Transverse colon (tissue), 4 donors: ENCODE measurements around the gene ILKAP. TPM values are rescaled to one million over a fixed set of nuclear protein-coding genes. Genes with fewer than 3 reads are reported as not detected.
A peak's percentile ranks its signal among the peaks of the same experiment; 100 is the strongest.

ENCODE experiments used
- DNase-seq: peaks from one replicate; pipeline ENCODE4 v3.0.0-alpha.2; 2019
- H3K27ac ChIP-seq, 4 donors: fragments of 200-600 bp; sonication (generic); 2 replicates each; pipeline ENCODE4 v1.5.1; 2016 to 2018; ENCODE audit warnings: inconsistent platforms in 4 of 4
- H3K27me3 ChIP-seq: fragments of 200-600 bp; sonication (generic); 2 replicates; pipeline ENCODE4 v1.5.1; 2017; ENCODE audit warnings: inconsistent platforms
- H3K36me3 ChIP-seq, 4 donors: fragments of 200-600 bp; sonication (generic); 2 replicates each; pipeline ENCODE4 v1.5.1; 2017 to 2019; ENCODE audit warnings: inconsistent platforms in 4 of 4
- H3K4me1 ChIP-seq, 4 donors: fragments of 200-600 bp; sonication (generic); 2 replicates each; pipeline ENCODE4 v1.5.1; 2017 to 2020; ENCODE audit warnings: inconsistent platforms in 4 of 4
- H3K4me3 ChIP-seq, 4 donors: fragments of 200-600 bp; sonication (generic); 1 replicate in 1 of 4; 2 replicates in 3 of 4; pipeline versions ENCODE4 v1.5.1 to v1.6.1; 2017 to 2019; ENCODE audit warnings: inconsistent platforms in 4 of 4
- H3K9me3 ChIP-seq, 2 donors: fragments of 200-600 bp; sonication (generic); 2 replicates each; pipeline ENCODE4 v1.5.1; 2017 to 2019; ENCODE audit warnings: inconsistent platforms in 2 of 2
- CTCF ChIP-seq, 5 experiments: fragments of 200-600 bp in 3 of 5; fragments of 450-650 bp in 2 of 5; sonication (generic) in 3 of 5; IDR thresholded peaks; 1 replicate in 2 of 5; 2 replicates in 3 of 5; pipeline ENCODE4 v1.5.1; 2016 to 2017; ENCODE audit warnings: antibody characterized with exemption in 5 of 5, inconsistent platforms in 3 of 5, mild to moderate bottlenecking in 2 of 5, moderate library complexity in 1 of 5
- EP300 ChIP-seq: sonication (generic); formaldehyde crosslinking; IDR thresholded peaks from one replicate; pipeline ENCODE4 v1.6.1; 2017; ENCODE audit warnings: antibody characterized with exemption, low read depth
- POLR2A ChIP-seq: fragments of 450-650 bp; IDR thresholded peaks from one replicate; pipeline ENCODE4 v1.6.1; 2016; ENCODE audit warnings: antibody characterized with exemption, mild to moderate bottlenecking, moderate library complexity
- POLR2AphosphoS5 ChIP-seq, 3 donors: sonication (generic); formaldehyde crosslinking; IDR thresholded peaks; one replicate each; pipeline ENCODE4 v1.6.1; 2016; ENCODE audit warnings: antibody characterized with exemption in 3 of 3
- WGBS, 2 donors: methylation state at CpG; one replicate each; pipeline ENCODE4 v1.1.5; 2018; ENCODE audit warnings: low coverage in 1 of 2; 5-methylcytosine and 5-hydroxymethylcytosine counted together
- in situ Hi-C, 4 donors: fragments of 200-750 bp; cut with MboI; loops; one replicate each; pipeline versions ENCODE4 v1.15.0 to v1.15.1; 2017; ENCODE audit warnings: low sequenced_read_pairs in 3 of 4, low pct_ligation_motif_present in 1 of 4, low pct_unique_long_range_greater_than_20kb in 1 of 4
- intact Hi-C: fragments of 100-400 bp; cut with DNase I; formaldehyde crosslinking; loops from one replicate; pipeline ENCODE4 v1.15.1; 2023; ENCODE audit warnings: low total_unique reads
- total RNA-seq, 4 donors: library from RNA; depleted of rRNA; stranded (reverse); fragments of >200 nt; gene quantifications; one replicate each; pipeline ENCODE4 v1.1.0, GENCODE V29; 2016

ILKAP gene
- total RNA-seq, 4 donors from 2014 or later, result 16.3 to 40.0 (median 32.1) TPM

GRCh38 chr2:238160206-238161129 lies 43.0 kb downstream of the ILKAP start:
- Histone ChIP-seq H3K9me3 (no peaks in the 10 kb centered on the region), H3K27ac (no peak overlapping the region), H3K4me3 (no peak overlapping the region), H3K27me3 (peaks cover 61% of the 10 kb centered on the region), H3K36me3 (no peaks in the 10 kb centered on the region), H3K4me1 (peaks cover 12 to 26% (median 20%) of the 10 kb centered on the region in 4 donors)
- in situ Hi-C loops, result no loop called here
- DNase-seq, result no peak
- intact Hi-C loops, result no loop called here
- TF ChIP-seq POLR2A (no peak), POLR2AphosphoS5 (IDR thresholded peaks at IDR 0.05) (no peak), EP300 (no peak), CTCF (IDR thresholded peaks at IDR 0.05) (peak in 1 of 5 experiments; percentile 10)
- 46% methylated on average over 22 of the region's 23 CpGs; no CpG with 5 or more reads in 1 of the 2 donors for WGBS, 2 donors

- DNase-seq, result no peak
- H3K27me3 ChIP-seq, result peaks cover 61% of the 10 kb centered on the region
- in situ Hi-C loops (no loop called here), intact Hi-C loops (no loop called here)
- no peaks in the 10 kb centered on the region for H3K36me3 ChIP-seq
- no peak overlapping the region for H3K4me3 ChIP-seq
- H3K4me1 ChIP-seq, result peaks cover 12 to 26% (median 20%) of the 10 kb centered on the region in 4 donors
- TF ChIP-seq CTCF (IDR thresholded peaks at IDR 0.05) (no peak), POLR2AphosphoS5 (IDR thresholded peaks at IDR 0.05) (no peak), POLR2A (no peak), EP300 (no peak)
- WGBS, 2 donors, result 56% methylated on average over 10 of the region's 10 CpGs; no CpG with 5 or more reads in 1 of the 2 donors
- no peak overlapping the region for H3K27ac ChIP-seq
- H3K9me3 ChIP-seq, result no peaks in the 10 kb centered on the region
These were observed 43.8 kb downstream of the ILKAP start for GRCh38 chr2:238159661-238160205.

GRCh38 chr2:238159071-238159539 lies 44.4 kb downstream of the ILKAP start:
- intact Hi-C loops, result no loop called here
- TF ChIP-seq EP300 (no peak), POLR2AphosphoS5 (IDR thresholded peaks at IDR 0.05) (no peak), POLR2A (no peak), CTCF (IDR thresholded peaks at IDR 0.05) (no peak)
- H3K36me3 ChIP-seq, result no peaks in the 10 kb centered on the region
- no peaks in the 10 kb centered on the region for H3K9me3 ChIP-seq
- 4% methylated on average over 7 of the region's 52 CpGs; no CpG with 5 or more reads in 1 of the 2 donors for WGBS, 2 donors
- no peak overlapping the region for H3K27ac ChIP-seq
- peaks cover 57% of the 10 kb centered on the region for H3K27me3 ChIP-seq
- peaks cover 12 to 25% (median 19%) of the 10 kb centered on the region in 4 donors for H3K4me1 ChIP-seq
- H3K4me3 ChIP-seq, result peak overlapping the region in 3 of 4 donors; percentile 22 to 41 (median 31)
- in situ Hi-C loops, result no loop called here
- no peak for DNase-seq

- in situ Hi-C loops, result no loop called here
- Histone ChIP-seq H3K4me3 (peak within 1 kb of the TSS in 3 of 4 donors; percentile 22 to 41 (median 31)), H3K36me3 (no peaks in the 10 kb centered on the region), H3K9me3 (no peaks in the 10 kb centered on the region), H3K27ac (no peak within 1 kb of the TSS), H3K4me1 (peaks cover 12 to 21% (median 14%) of the 10 kb centered on the region in 4 donors), H3K27me3 (peaks cover 51% of the 10 kb centered on the region)
- TF ChIP-seq CTCF (IDR thresholded peaks at IDR 0.05) (peak in 3 of 5 experiments; percentile 49 to 62 (median 49)), POLR2A (no peak)
- WGBS, 2 donors, result 19 to 28% methylated on average over 11 to 19 of the region's 61 CpGs
- peak; percentile 47 for DNase-seq
- intact Hi-C loops, result no loop called here
These were observed 44.9 kb downstream of the ILKAP start, which contains the start of gene ERFE for GRCh38 chr2:238158509-238159070. Gene ERFE, plus strand, starts transcription at chr2:238158970. Its CDS starts 38 bp downstream, at chr2:238159008.
